HL-60 (cell line): ENCODE results near the gene AMZ1.

ENCODE experiments used
- DNase-seq, 2 experiments: peaks; one replicate each; pipeline ENCODE4 v3.0.0-alpha.2; 2010 to 2020; ENCODE audit warnings: low read depth in 1 of 2, low spot score in 1 of 2
- H3K27ac ChIP-seq: fragments of 250-450 bp; sonication (Bioruptor Pico); replicated peaks from 2 replicates; pipeline ENCODE4 v1.5.1; 2020; ENCODE audit warnings: mild to moderate bottlenecking, moderate library complexity
- H3K27me3 ChIP-seq: fragments of 250-450 bp; sonication (Bioruptor Pico); 2 replicates; pipeline ENCODE4 v1.5.1; 2021; ENCODE audit warnings: mild to moderate bottlenecking, moderate library complexity; ENCODE audit not compliant: insufficient read depth, poor library complexity, severe bottlenecking
- H3K4me3 ChIP-seq: replicated peaks from 2 replicates; pipeline ENCODE4 v1.5.1; 2011; ENCODE audit warnings: mild to moderate bottlenecking, control low read depth, low read length; ENCODE audit not compliant: insufficient read depth
- GABPA ChIP-seq: IDR thresholded peaks from 2 replicates; pipeline ENCODE4 v1.6.1; 2012; ENCODE audit warnings: low read depth
- POLR2AphosphoS5 ChIP-seq: IDR thresholded peaks from 2 replicates; pipeline ENCODE4 v1.6.1; 2012; ENCODE audit warnings: low read depth
- REST ChIP-seq: IDR thresholded peaks from 2 replicates; pipeline ENCODE4 v1.6.1; 2012; ENCODE audit warnings: low read depth; ENCODE audit not compliant: insufficient replicate concordance
- SPI1 ChIP-seq: IDR thresholded peaks from 2 replicates; pipeline ENCODE4 v1.6.1; 2012; ENCODE audit warnings: low read depth, mild to moderate bottlenecking, borderline replicate concordance
- TF ChIP-seq, protein P1 (sequence below): IDR thresholded peaks from one replicate; pipeline ENCODE4 v1.5.1; 2011; ENCODE audit warnings: low read length, control low read depth, inconsistent platforms; ENCODE audit not compliant: insufficient read depth

Gene AMZ1

DNA sequence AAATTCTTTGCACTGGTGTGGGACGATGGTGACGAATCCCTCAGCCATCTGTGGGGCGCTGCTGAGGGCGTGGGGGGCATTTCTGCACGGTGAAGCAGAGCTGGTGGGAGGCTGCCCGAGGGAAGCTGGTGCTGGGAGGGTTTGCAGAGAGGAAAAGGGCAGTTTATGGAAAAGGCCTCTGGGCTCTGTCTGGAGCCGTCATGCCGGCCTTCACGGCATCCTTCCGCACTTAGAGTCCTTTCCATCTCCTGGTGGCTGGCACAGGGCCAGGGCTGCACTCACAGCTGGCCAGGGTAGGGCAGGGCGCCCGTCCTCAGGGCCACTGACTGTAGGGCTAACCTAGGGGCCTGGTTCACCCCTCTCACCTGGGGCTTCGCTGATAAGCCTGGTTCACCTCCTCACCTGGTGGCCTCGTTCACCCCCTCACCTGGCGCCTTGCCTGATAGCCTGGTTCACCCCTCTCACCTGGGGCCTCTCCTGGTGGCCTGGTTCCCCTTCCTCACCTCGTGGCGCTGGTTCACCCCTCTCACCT, 598 bp upstream of the AMZ1 start:
- Histone ChIP-seq H3K4me3 (no peak overlapping the region), H3K27me3 (peaks cover 36% of the 10 kb centered on the region), H3K27ac (no peak overlapping the region)
- TF ChIP-seq REST (no peak), POLR2AphosphoS5 (no peak), GABPA (no peak), SPI1 (no peak)
- TF ChIP-seq, protein P1, sequence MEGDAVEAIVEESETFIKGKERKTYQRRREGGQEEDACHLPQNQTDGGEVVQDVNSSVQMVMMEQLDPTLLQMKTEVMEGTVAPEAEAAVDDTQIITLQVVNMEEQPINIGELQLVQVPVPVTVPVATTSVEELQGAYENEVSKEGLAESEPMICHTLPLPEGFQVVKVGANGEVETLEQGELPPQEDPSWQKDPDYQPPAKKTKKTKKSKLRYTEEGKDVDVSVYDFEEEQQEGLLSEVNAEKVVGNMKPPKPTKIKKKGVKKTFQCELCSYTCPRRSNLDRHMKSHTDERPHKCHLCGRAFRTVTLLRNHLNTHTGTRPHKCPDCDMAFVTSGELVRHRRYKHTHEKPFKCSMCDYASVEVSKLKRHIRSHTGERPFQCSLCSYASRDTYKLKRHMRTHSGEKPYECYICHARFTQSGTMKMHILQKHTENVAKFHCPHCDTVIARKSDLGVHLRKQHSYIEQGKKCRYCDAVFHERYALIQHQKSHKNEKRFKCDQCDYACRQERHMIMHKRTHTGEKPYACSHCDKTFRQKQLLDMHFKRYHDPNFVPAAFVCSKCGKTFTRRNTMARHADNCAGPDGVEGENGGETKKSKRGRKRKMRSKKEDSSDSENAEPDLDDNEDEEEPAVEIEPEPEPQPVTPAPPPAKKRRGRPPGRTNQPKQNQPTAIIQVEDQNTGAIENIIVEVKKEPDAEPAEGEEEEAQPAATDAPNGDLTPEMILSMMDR, result no peak
- DNase-seq, result no peak

- Histone ChIP-seq H3K4me3 (no peak overlapping the region), H3K27me3 (peaks cover 36% of the 10 kb centered on the region), H3K27ac (no peak overlapping the region)
- DNase-seq, result no peak
- TF ChIP-seq, protein P1, result no peak
- no peak for TF ChIP-seq REST
- TF ChIP-seq POLR2AphosphoS5, result no peak
- TF ChIP-seq GABPA, result no peak
- TF ChIP-seq SPI1, result no peak
These were observed 674 bp downstream of the AMZ1 start for GRCh38 chr7:2688409-2689342.

DNA sequence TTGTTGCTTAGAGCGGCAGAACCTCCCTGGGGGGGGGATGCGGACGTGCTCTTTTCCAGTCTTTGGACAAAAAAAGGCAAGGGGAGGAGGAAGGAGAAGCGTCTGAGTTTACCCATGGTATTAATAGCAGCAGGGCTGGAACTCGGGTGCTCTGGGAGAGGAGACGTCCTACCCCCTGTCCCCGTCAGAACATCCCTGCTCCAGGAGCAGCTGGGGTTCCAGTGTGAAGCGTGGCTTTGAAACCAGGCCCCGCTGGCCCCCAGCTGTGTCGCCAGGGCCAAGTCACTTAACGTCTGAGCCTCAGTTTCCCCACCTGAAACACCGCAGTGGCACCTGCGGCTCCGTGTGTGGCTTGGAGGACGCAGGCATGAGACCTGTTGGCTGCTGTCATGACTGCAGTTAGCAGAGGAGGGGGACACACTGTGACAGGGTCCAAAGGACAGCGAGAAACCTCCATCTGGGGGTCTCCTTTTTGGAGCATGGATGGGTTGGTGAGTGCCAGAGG, 1.4 kb downstream of the AMZ1 start:
- peaks cover 36% of the 10 kb centered on the region for H3K27me3 ChIP-seq
- H3K4me3 ChIP-seq, result no peak overlapping the region
- TF ChIP-seq POLR2AphosphoS5 (no peak), GABPA (no peak), REST (no peak), SPI1 (no peak)
- TF ChIP-seq, protein P1, result no peak
- no peak for DNase-seq
- no peak overlapping the region for H3K27ac ChIP-seq
